ENCODE results near the gene KDM4C. TPM values are rescaled to one million over a fixed set of nuclear protein-coding genes. Genes with fewer than 3 reads are reported as not detected.

Gene KDM4C
- total RNA-seq, 4 donors from 2014 or later = 25.2 to 41.1 (median 26.4) TPM

GRCh38 chr9:7088611-7089010, 330.8 kb downstream of the KDM4C start:
- H3K27me3 ChIP-seq = no peaks in the 10 kb centered on the region
- H3K4me1 ChIP-seq = peaks cover 0 to 8% (median 6%) of the 10 kb centered on the region in 4 donors
- DNase-seq (ENCODE audit: extremely low spot score) = no peak
- H3K4me3 ChIP-seq = no peak overlapping the region
- WGBS = 67% methylated on average over 3 of the region's 3 CpGs
- no peaks in the 10 kb centered on the region for H3K9me3 ChIP-seq
- H3K36me3 ChIP-seq = peaks cover 0 to 9% (median 8%) of the 10 kb centered on the region in 4 donors
- H3K27ac ChIP-seq (replicated peaks in 1 of 4) = no peak overlapping the region
- intact Hi-C loops (cut with DNase I) = no loop called here
- TF ChIP-seq CTCF (IDR thresholded peaks at IDR 0.05) = no peak
- no peak for TF ChIP-seq EP300 (IDR thresholded peaks at IDR 0.05)
- no peak for TF ChIP-seq POLR2AphosphoS5 (IDR thresholded peaks at IDR 0.05)
- no peak for TF ChIP-seq POLR2A (IDR thresholded peaks at IDR 0.05; ENCODE audit: low read depth)

DNA sequence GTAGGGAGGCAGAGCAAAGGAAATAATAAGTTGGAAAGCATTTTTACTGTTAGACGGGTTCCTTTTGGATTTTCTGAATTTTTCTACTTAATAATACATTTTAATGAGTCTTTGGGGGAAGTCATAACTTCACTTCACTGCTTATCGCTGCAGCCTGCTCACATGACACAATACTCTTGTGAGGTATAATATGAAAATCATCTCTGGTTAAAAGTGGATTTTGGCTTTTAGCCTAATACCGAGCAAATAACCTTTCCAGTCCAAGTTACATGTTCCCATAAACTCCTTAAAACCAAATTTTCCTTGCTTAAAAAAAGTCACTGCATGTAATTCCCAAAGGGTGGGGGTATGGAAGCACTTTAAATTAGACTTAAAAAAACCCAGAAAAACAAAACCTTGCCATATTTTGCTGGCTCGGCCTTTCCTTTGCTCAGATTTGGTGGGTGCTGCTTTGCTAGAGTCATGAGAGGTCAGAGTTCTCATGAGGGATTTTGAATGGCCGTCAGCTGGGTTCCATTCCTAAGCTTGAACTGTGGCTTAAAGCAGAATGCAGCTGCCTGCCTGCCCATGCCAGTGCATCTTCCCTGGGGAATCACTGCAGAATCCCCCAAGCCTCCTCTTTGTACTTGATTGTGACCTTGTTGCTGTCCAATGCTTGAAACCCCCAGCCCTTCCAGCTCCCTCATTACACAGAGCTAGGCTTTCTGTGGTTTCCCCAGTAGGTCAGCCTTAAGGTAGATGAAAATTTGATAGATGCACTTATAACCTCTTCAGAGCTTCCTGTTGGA, 331.8 kb downstream of the KDM4C start:
- no peak for DNase-seq (ENCODE audit: extremely low spot score)

GRCh38 chr9:7093040-7093439, 335.3 kb downstream of the KDM4C start:
- 90% methylated on average over 4 of the region's 4 CpGs for WGBS
- intact Hi-C loops (cut with DNase I) = no loop called here
- no peaks in the 10 kb centered on the region for H3K9me3 ChIP-seq
- no peaks in the 10 kb centered on the region for H3K27me3 ChIP-seq
- peaks cover 7 to 22% (median 13%) of the 10 kb centered on the region in 4 donors for H3K4me1 ChIP-seq
- DNase-seq (ENCODE audit: extremely low spot score) = no peak
- H3K27ac ChIP-seq (replicated peaks in 1 of 4) = no peak overlapping the region
- TF ChIP-seq EP300 (IDR thresholded peaks at IDR 0.05) (no peak), POLR2A (IDR thresholded peaks at IDR 0.05; ENCODE audit: low read depth) (no peak)
- H3K4me3 ChIP-seq = no peak overlapping the region
- no peaks in the 10 kb centered on the region for H3K36me3 ChIP-seq

More for the DNA sequence above, 331.8 kb downstream of the KDM4C start:
- Histone ChIP-seq H3K27me3 (no peaks in the 10 kb centered on the region), H3K27ac (replicated peaks in 1 of 4) (no peak overlapping the region), H3K4me1 (peaks cover 0 to 8% (median 6%) of the 10 kb centered on the region in 4 donors), H3K4me3 (no peak overlapping the region), H3K36me3 (peaks cover 0 to 9% (median 8%) of the 10 kb centered on the region in 4 donors), H3K9me3 (no peaks in the 10 kb centered on the region)
- 74% methylated on average over 5 of the region's 5 CpGs for WGBS
- intact Hi-C loops (cut with DNase I) = no loop called here
- TF ChIP-seq POLR2AphosphoS5 (IDR thresholded peaks at IDR 0.05) (no peak), CTCF (IDR thresholded peaks at IDR 0.05) (no peak), EP300 (IDR thresholded peaks at IDR 0.05) (no peak), POLR2A (IDR thresholded peaks at IDR 0.05; ENCODE audit: low read depth) (no peak)

DNA sequence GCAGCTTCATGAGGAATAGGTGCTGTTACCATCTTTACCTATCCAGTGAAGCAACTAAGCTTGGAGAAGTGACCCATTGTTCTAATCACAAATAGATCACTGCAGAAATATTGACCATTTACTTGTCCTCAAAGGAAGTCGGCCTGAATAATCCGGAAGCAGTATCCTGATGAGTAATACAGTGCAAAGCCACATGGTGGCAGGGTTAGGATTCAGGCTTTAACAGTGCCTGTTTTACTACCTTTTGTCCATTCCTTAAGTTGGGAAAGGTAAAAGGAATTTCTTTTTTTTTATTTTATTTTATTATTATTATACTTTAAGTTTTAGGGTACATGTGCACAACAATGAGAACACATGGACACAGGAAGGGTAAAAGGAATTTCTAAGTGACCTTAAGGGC, 336.3 kb downstream of the KDM4C start:
- intact Hi-C loops (cut with DNase I) = no loop called here
- Histone ChIP-seq H3K4me1 (peaks cover 7 to 25% (median 14%) of the 10 kb centered on the region in 4 donors), H3K9me3 (no peaks in the 10 kb centered on the region), H3K4me3 (no peak overlapping the region), H3K27me3 (no peaks in the 10 kb centered on the region), H3K36me3 (no peaks in the 10 kb centered on the region), H3K27ac (replicated peaks in 1 of 4) (no peak overlapping the region)
- 88% methylated on average over 2 of the region's 2 CpGs for WGBS
- peak in 2 of 3 experiments; percentile 13 to 21 for TF ChIP-seq CTCF (IDR thresholded peaks at IDR 0.05)
- TF ChIP-seq POLR2AphosphoS5 (IDR thresholded peaks at IDR 0.05) = no peak
- no peak for DNase-seq (ENCODE audit: extremely low spot score)

DNA sequence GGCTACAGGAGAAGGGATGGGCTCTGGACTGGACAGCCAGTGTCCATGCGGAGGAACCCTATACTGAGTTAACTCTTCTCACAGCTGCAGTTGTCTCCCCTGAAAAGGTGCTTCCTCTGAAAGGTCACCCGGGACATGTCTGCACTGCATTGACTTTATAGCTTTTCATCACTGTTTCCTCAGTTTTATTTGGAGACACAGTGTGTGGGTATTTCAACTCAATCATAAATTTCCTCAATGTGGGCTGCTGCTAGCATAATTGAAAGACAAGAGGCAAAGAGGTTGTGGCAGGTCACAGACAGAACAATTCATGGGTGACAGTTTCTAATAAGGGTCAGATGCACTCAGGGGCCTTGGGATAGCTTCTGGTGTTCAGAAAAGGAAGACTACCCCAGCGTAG, 336.8 kb downstream of the KDM4C start:
- Histone ChIP-seq H3K4me3 (no peak overlapping the region), H3K4me1 (peaks cover 4 to 21% (median 12%) of the 10 kb centered on the region in 4 donors), H3K36me3 (no peaks in the 10 kb centered on the region), H3K27me3 (no peaks in the 10 kb centered on the region), H3K27ac (replicated peaks in 1 of 4) (no peak overlapping the region), H3K9me3 (no peaks in the 10 kb centered on the region)
- no peak for DNase-seq (ENCODE audit: extremely low spot score)
- intact Hi-C loops (cut with DNase I) = no loop called here
- 96% methylated on average over 3 of the region's 3 CpGs for WGBS
- TF ChIP-seq EP300 (IDR thresholded peaks at IDR 0.05) = no peak
- TF ChIP-seq POLR2AphosphoS5 (IDR thresholded peaks at IDR 0.05) = no peak
- TF ChIP-seq CTCF (IDR thresholded peaks at IDR 0.05) = no peak
- TF ChIP-seq POLR2A (IDR thresholded peaks at IDR 0.05; ENCODE audit: low read depth) = no peak
